HCT116 (cell line): ENCODE results near the gene ART5. TPM values are rescaled to one million over a fixed set of nuclear protein-coding genes. Genes with fewer than 3 reads are reported as not detected.

Experiments used
- ATAC-seq: fragments of 200-7000 bp; cut with Tn5 transposase; 2 replicates; pipeline ENCODE4 v1.9.1; 2020; ENCODE audit warnings: mild to moderate bottlenecking, moderate library complexity
- BruUV-seq: library from RNA; stranded (reverse); fragments of 400-500 nt; replicated peaks from 2 replicates; lab custom pipeline; 2021; lab: Mats Ljungman, UMichigan
- CTCF ChIA-PET: fragments of 300-600 bp; sonication (Branson Sonifier 250); formaldehyde crosslinking; loops from one replicate; lab custom pipeline; 2021; ENCODE audit warnings: antibody characterized with exemption; lab: Charles Lee
- POLR2A ChIA-PET: fragments of 300-600, 350-600 bp; sonication (Branson Sonifier 250); formaldehyde crosslinking; loops from one replicate; lab custom pipeline; 2021; ENCODE audit warnings: antibody characterized with exemption; lab: Charles Lee
- RAD21 ChIA-PET, 2 experiments: fragments of 300-600 bp; sonication (Branson Sonifier 250); formaldehyde crosslinking; loops; one replicate each; lab custom pipeline; 2023; ENCODE audit warnings: low total read pairs in 2 of 2; ENCODE audit not compliant: uncharacterized antibody in 2 of 2, unreplicated experiment in 2 of 2, low non-redundant PET in 1 of 2; lab: Charles Lee
- DNase-seq: peaks from one replicate; pipeline ENCODE4 v3.0.0-alpha.2; 2010; ENCODE audit warnings: low read depth, low spot score
- H2AFZ ChIP-seq: fragments of 200-600 bp; shearing (Covaris generic), sonication (generic); 2 replicates; pipeline ENCODE4 v1.6.1; 2017; ENCODE audit warnings: low read depth, mixed run types, mixed read lengths, antibody characterized with exemption, low read length; ENCODE audit not compliant: poor library complexity, severe bottlenecking
- H3K27ac ChIP-seq: 2 replicates; pipeline ENCODE4 v1.5.1; 2012; ENCODE audit warnings: low read depth, low read length
- H3K27me3 ChIP-seq: fragments of 200-600 bp; sonication (generic); 2 replicates; pipeline ENCODE4 v1.6.1; 2016; ENCODE audit warnings: mixed run types, low read length, mixed read lengths; ENCODE audit not compliant: insufficient read depth
- H3K36me3 ChIP-seq, 2 experiments: fragments of 200-500 bp in 1 of 2; fragments of 200-600 bp in 1 of 2; sonication (Bioruptor generic) in 1 of 2; sonication (generic) in 1 of 2; 2 replicates each; pipeline versions ENCODE4 v1.5.1 to v1.6.1; 2014 to 2016; ENCODE audit warnings: low read length in 2 of 2, inconsistent platforms in 1 of 2, mixed read lengths in 1 of 2, mixed run types in 1 of 2; ENCODE audit not compliant: insufficient read depth in 2 of 2, control insufficient read depth in 1 of 2
- H3K4me1 ChIP-seq, 2 experiments: fragments of 200-600 bp in 1 of 2; sonication (generic) in 1 of 2; 2 replicates each; pipeline versions ENCODE4 v1.5.1 to v1.6.1; 2012 to 2017; ENCODE audit warnings: low read length in 2 of 2, inconsistent platforms in 1 of 2, mild to moderate bottlenecking in 1 of 2, mixed read lengths in 1 of 2, mixed run types in 1 of 2, moderate library complexity in 1 of 2; ENCODE audit not compliant: insufficient read depth in 2 of 2, control insufficient read depth in 1 of 2
- H3K4me2 ChIP-seq: fragments of 200-600 bp; sonication (generic); 2 replicates; pipeline ENCODE4 v1.6.1; 2017; ENCODE audit warnings: mixed run types, low read length, mixed read lengths
- H3K4me3 ChIP-seq, 2 experiments: fragments of 200-600 bp in 1 of 2; sonication (generic) in 1 of 2; replicated peaks in 1 of 2; 2 replicates each; pipeline ENCODE4 v1.5.1; 2011 to 2016; ENCODE audit warnings: low read length in 2 of 2, control low read depth in 1 of 2, low read depth in 1 of 2, mild to moderate bottlenecking in 1 of 2, mixed read lengths in 1 of 2, mixed run types in 1 of 2
- H3K79me2 ChIP-seq: fragments of 200-600 bp; sonication (generic); 2 replicates; pipeline ENCODE4 v1.6.1; 2017; ENCODE audit warnings: mild to moderate bottlenecking, mixed run types, low read length, moderate library complexity, mixed read lengths; ENCODE audit not compliant: insufficient read depth
- H3K9ac ChIP-seq: fragments of 200-600 bp; sonication (generic); 2 replicates; pipeline ENCODE4 v1.6.1; 2016; ENCODE audit warnings: low read length, mixed read lengths
- H3K9me2 ChIP-seq: fragments of 200-600 bp; sonication (generic), shearing (Covaris generic); 2 replicates; pipeline ENCODE4 v1.6.1; 2017; ENCODE audit warnings: mixed run types, mild to moderate bottlenecking, moderate library complexity; ENCODE audit not compliant: insufficient read depth
- H3K9me3 ChIP-seq, 2 experiments: fragments of 200-500 bp in 1 of 2; fragments of 200-600 bp in 1 of 2; sonication (Bioruptor generic) in 1 of 2; sonication (generic) in 1 of 2; 2 replicates each; pipeline ENCODE4 v1.6.1; 2014 to 2017; ENCODE audit warnings: low read length in 2 of 2, mixed read lengths in 2 of 2, inconsistent platforms in 1 of 2, low read depth in 1 of 2, mild to moderate bottlenecking in 1 of 2, mixed run types in 1 of 2, moderate library complexity in 1 of 2; ENCODE audit not compliant: control insufficient read depth in 1 of 2, insufficient read depth in 1 of 2
- H4K20me1 ChIP-seq: fragments of 200-600 bp; sonication (generic), shearing (Covaris generic); 2 replicates; pipeline ENCODE4 v1.6.1; 2017; ENCODE audit warnings: mixed run types, mild to moderate bottlenecking, moderate library complexity; ENCODE audit not compliant: insufficient read depth
- CBX3 ChIP-seq: IDR thresholded peaks from 2 replicates; pipeline ENCODE4 v1.6.1; 2012; ENCODE audit warnings: low read depth
- CTCF ChIP-seq, 3 experiments: fragments of 200-600 bp in 1 of 3; sonication (generic) in 1 of 3; IDR thresholded peaks in 2 of 3; conservative IDR thresholded peaks in 1 of 3; 2 replicates each; pipeline ENCODE4 v1.5.1; 2012 to 2017; ENCODE audit warnings: low read depth in 2 of 3, low read length in 2 of 3, antibody characterized with exemption in 1 of 3, borderline replicate concordance in 1 of 3, control low read depth in 1 of 3, mild to moderate bottlenecking in 1 of 3, mixed read lengths in 1 of 3, mixed run types in 1 of 3, moderate library complexity in 1 of 3; ENCODE audit not compliant: insufficient read depth in 1 of 3
- EZH2 ChIP-seq: fragments of 200-600 bp; sonication (generic); IDR thresholded peaks from 2 replicates; pipeline ENCODE4 v1.6.1; 2017; ENCODE audit warnings: antibody characterized with exemption, mixed run types
- EZH2phosphoT487 ChIP-seq: fragments of 200-600 bp; IDR thresholded peaks from 2 replicates; pipeline ENCODE4 v1.6.1; 2018; ENCODE audit warnings: antibody characterized with exemption, borderline replicate concordance
- FOSL1 ChIP-seq: IDR thresholded peaks from 2 replicates; pipeline ENCODE4 v1.6.1; 2012; ENCODE audit warnings: low read depth
- JUND ChIP-seq: IDR thresholded peaks from 2 replicates; pipeline ENCODE4 v1.6.1; 2012
- POLR2A ChIP-seq: IDR thresholded peaks from 2 replicates; pipeline ENCODE4 v1.7.0; 2011; ENCODE audit warnings: borderline replicate concordance; ENCODE audit not compliant: insufficient read depth, insufficient read length; ENCODE audit errors: extremely low read depth
- POLR2AphosphoS5 ChIP-seq: IDR thresholded peaks from 2 replicates; pipeline ENCODE4 v1.6.1; 2011; ENCODE audit warnings: mild to moderate bottlenecking, low read depth, low read length, moderate library complexity
- RAD21 ChIP-seq: IDR thresholded peaks from 2 replicates; pipeline ENCODE4 v1.6.1; 2012; ENCODE audit warnings: low read depth, mild to moderate bottlenecking
- REST ChIP-seq: IDR thresholded peaks from 2 replicates; pipeline ENCODE4 v1.6.1; 2012; ENCODE audit warnings: low read depth
- SIN3A ChIP-seq: IDR thresholded peaks from 2 replicates; pipeline ENCODE4 v1.6.1; 2012; ENCODE audit warnings: low read depth
- SP1 ChIP-seq: IDR thresholded peaks from 2 replicates; pipeline ENCODE4 v1.6.1; 2012; ENCODE audit warnings: low read depth
- SRF ChIP-seq: IDR thresholded peaks from 2 replicates; pipeline ENCODE4 v1.6.1; 2012; ENCODE audit warnings: low read depth
- TCF7L2 ChIP-seq: IDR thresholded peaks from 2 replicates; pipeline ENCODE4 v1.7.0; 2011; ENCODE audit warnings: borderline replicate concordance, inconsistent platforms; ENCODE audit not compliant: insufficient read depth, insufficient read length; ENCODE audit errors: extremely low read depth
- YY1 ChIP-seq: IDR thresholded peaks from 2 replicates; pipeline ENCODE4 v1.6.1; 2011; ENCODE audit warnings: low read length, low read depth, moderate library complexity, mild to moderate bottlenecking; ENCODE audit not compliant: insufficient replicate concordance; ENCODE audit errors: extremely low read depth
- ZBTB33 ChIP-seq: IDR thresholded peaks from 2 replicates; pipeline ENCODE4 v1.6.1; 2011; ENCODE audit warnings: mild to moderate bottlenecking, low read length, moderate library complexity; ENCODE audit not compliant: insufficient replicate concordance; ENCODE audit errors: extremely low read depth
- intact Hi-C: fragments of 100-400 bp; cut with micrococcal nuclease; formaldehyde crosslinking; loops from 2 replicates; pipeline ENCODE4 v1.10.0; 2022
- total RNA-seq: library from RNA; stranded (reverse); gene quantifications from one replicate; pipeline ENCODE4 v1.2.1, GENCODE V29; 2021; ENCODE audit not compliant: unreplicated experiment

ART5 gene
- total RNA-seq, 1 experiment from 2014 or later, result 5.6 TPM

DNA sequence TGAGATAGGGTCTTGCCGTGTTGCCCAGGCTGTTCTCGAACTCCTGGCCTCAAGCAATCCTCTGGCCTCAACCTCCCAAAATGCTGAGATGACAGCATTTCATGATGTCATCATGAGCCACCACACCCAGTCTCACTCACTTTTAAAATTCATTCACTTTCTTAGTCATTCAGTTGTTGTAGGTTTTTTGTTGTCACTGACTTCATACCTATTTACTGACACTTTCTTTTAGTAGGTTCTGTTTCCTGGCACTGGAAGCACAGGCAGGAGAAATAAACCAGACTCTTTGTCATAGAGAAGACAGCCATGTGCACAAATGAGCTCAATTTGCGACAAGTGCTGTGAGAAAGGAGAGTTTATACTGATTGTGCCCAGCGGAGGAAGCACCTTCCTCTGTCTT, 10.5 kb downstream of the ART5 start:
- H3K27me3 ChIP-seq, result no peaks in the 10 kb centered on the region
- intact Hi-C loops, result no loop called here
- no peak overlapping the region for H3K4me2 ChIP-seq
- H2AFZ ChIP-seq, result no peak overlapping the region
- POLR2A ChIA-PET, result no interaction called here
- ATAC-seq (no peak), DNase-seq (no peak)
- no peaks in the 10 kb centered on the region for H3K4me1 ChIP-seq
- H3K9me2 ChIP-seq, result no peaks in the 10 kb centered on the region
- H3K9ac ChIP-seq, result no peak overlapping the region
- H3K27ac ChIP-seq, result no peak overlapping the region
- H3K9me3 ChIP-seq, result no peaks in the 10 kb centered on the region
- H3K36me3 ChIP-seq, result no peaks in the 10 kb centered on the region
- H3K4me3 ChIP-seq, result no peak overlapping the region
- TF ChIP-seq REST (no peak), FOSL1 (no peak), YY1 (no peak), CBX3 (no peak), ZBTB33 (no peak), SP1 (no peak), JUND (no peak), RAD21 (no peak), TCF7L2 (no peak), EZH2phosphoT487 (no peak), POLR2A (no peak), SIN3A (no peak), POLR2AphosphoS5 (no peak), CTCF (IDR thresholded peaks at IDR 0.05 in 2 of 3, conservative IDR thresholded peaks at IDR 0.05 in 1 of 3; ENCODE audit: borderline replicate concordance in 1 of 3, insufficient read depth in 1 of 3, low read depth in 2 of 3, low read length in 2 of 3) (no peak), EZH2 (no peak), SRF (no peak)
- RAD21 ChIA-PET, result no interaction called here
- CTCF ChIA-PET, result no interaction called here
- no peaks in the 10 kb centered on the region for H4K20me1 ChIP-seq
- H3K79me2 ChIP-seq, result no peaks in the 10 kb centered on the region
- no TSS peak for BruUV-seq
